ENCODE results near the gene FBXL16.
"Not testable (repeated sequence)": the region's sequence is repeated elsewhere in the genome, so short reads cannot be mapped to it uniquely, and the experiment has no call there.

FBXL16 gene

DNA sequence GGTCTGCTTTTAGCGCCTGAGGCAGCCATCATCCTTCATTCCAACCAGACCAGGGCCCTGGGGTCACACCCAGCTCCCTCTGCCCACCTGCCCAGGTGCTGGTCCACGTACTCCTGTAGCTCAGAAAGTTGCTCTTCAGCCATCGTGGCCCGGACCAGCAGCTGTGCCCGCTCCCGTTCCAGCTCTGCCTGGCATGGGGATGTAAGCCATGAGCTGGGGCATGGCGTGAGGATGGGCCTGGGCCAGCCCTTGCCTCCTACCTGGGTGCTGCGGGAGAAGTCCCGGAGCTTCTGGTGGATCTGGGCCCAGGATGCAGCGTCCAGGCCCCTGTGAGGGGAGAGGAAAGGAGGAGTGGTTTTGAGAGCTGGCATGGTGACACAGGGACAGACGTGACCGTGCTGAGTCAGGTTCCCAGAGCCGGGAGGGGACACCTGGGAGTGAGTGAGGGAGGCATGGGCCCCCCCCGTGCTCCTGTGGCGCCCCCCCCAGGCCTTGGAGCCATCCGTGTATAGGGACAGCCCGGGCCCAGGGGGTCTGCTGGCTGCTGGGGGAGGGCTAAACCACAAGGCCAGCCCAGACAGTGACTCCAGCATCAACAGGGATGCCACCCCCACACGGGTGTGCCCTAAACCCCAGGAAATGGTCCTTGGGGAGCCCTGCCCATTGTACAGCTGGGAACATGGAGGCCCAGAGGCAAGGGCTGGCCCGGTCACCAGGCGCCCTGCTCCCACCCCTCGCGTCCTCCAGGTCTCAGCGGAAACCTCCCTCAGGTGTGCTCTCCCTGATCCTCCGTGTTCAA lies 17.4 kb upstream of the FBXL16 start:
- DNase-seq: no peak

DNA sequence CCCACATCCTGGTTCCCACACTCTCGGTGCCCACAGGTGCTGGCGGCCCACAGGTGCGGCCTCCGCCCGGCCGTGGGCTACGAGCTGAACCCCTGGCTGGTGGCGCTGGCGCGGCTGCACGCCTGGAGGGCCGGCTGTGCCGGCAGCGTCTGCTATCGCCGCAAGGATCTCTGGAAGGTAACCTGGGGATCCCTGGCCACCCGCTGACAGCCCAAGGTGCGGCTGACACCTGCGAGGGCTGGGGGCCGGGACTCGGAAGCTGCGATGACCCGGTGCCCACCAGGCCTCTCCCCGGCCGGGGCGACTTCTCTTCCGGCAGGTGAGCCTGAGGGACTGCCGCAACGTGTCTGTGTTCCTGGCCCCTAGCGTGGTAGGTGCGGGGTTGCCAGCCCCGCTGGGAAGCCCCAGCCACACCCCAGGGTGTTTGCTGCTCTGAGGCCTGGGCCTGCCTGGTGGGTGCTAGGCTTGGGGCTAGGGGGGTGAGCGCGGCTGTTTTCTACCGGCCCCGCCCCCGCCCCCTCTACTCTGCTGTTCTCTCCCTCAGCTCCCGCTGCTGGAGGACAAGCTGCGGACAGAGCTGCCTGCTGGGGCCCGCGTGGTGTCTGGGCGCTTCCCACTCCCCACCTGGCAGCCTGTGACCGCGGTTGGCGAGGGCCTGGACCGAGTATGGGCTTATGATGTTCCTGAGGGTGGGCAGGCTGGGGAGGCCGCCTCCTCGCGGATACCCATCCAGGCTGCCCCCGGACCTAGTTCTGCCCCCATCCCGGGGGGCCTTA lies 16.4 kb upstream of the FBXL16 start:
- no peak for DNase-seq

GRCh38 chr16:720990-721764 lies 15.6 kb upstream of the FBXL16 start, which contains the start of gene ANTKMT:
TSS of gene ANTKMT (plus strand) at chr16:721146. CDS start at chr16:721275, 129 bp downstream.
- DNase-seq: peak; percentile 58

DNA sequence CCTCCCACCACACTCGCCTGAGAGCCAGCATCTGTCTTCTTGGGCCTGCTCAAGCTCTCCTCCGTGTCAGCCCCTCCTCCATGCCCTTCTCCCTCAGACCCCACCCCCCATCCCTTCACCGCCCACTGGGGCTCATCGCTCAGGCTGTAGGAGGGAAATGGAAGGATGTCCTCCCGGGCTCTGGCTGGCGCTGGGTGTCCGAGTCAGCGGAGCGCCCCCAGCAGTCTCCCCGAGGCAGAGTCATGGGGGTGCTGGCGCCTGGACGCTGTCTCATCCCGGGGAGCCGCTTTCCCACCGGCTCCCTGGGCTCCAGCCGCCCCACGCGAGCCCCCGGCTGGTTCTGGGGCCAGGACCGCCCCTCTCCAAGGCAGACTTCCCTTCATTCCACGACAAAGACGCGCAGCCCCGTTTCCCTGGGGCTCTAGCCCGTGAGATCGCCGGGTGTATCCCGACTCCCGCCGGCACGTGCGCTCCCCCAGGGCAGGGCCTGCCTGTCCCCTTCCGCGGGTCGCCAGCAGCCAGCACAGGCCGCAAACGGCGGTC lies 14.9 kb upstream of the FBXL16 start:
- no peak for DNase-seq

GRCh38 chr16:719815-720446 lies 14.3 kb upstream of the FBXL16 start:
- no peak for DNase-seq

DNA sequence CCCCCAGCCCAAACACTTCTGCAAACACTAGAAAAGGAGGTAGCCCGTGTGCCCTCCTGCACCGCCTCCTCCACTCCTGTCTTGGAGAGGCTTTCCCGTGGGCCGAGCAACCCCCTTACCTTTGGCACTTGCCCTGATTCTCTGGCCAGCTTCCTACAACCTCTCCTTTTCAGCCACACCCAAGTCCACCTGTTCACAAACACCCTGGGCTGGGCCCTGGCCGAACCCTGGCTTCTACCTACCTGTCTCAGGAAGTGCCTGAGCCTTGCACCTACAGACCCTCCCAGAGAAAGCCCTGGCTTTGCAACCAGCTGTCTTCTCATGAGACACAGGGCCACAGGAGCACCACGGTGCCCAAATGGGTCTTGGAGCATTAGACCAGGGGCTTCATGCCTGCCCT lies 13.3 kb upstream of the FBXL16 start:
- no peak for DNase-seq

GRCh38 chr16:718389-718788 lies 12.8 kb upstream of the FBXL16 start:
- DNase-seq: no peak

DNA sequence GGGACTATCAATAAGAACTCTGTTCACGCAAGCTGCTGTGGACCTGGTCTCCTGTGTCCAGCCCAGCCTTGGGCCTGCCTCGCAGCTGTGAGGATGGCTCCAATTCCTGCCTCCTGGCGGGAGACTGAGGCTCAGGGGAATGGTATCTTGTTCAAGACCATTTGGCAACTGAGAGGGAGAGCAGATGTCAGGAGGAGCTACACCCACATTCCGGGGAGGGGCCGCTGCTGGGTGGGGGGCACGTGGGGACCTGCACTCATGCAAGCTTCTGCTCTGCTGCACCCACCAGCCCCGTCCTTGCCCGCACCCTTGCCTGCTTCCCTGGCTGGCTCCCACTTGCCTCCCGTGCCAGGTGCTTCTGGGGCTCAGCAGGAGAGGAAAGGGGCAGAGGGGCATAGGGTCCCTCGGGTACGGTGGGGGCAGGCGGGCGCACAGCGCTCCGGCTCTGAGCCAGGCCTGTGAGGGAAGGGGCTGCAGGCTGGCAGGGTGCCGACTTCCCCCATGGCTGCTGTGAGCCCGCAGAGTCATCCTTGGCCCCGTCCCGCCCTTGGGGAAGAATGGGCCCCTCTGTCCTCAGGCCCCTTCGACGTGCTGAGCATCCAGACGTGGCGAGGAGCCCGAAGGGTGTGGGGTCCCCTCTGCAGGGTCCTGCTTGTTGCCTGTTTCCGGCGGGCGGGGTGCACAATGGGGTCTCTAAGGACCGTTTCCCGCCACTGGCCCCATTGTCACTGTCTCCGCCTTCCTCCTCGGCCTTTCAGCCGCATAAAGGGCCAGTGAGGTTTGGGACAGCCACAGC lies 12.0 kb upstream of the FBXL16 start:
- DNase-seq: no peak

- no peak for DNase-seq
Measured at GRCh38 chr16:716768-717325, 11.2 kb upstream of the FBXL16 start.

DNA sequence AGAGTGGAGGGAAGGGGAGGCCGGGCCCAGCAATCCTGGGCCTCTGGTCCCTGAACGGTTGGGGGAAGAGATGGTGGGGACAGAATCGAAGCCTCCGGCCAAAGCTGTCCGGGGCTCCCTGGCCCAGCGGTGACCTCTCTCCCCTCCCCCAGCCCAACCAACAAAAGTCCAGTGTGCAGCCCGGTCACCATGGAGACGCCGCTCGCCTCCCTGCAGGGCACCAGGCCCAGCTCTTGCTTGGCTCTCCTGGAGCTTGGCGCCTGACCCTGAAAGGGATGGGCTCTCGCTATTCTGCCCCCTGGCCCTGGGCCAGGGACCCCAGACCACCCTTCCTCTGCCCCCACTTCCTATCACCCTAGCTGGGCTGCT lies 10.6 kb upstream of the FBXL16 start:
- no peak for DNase-seq

DNA sequence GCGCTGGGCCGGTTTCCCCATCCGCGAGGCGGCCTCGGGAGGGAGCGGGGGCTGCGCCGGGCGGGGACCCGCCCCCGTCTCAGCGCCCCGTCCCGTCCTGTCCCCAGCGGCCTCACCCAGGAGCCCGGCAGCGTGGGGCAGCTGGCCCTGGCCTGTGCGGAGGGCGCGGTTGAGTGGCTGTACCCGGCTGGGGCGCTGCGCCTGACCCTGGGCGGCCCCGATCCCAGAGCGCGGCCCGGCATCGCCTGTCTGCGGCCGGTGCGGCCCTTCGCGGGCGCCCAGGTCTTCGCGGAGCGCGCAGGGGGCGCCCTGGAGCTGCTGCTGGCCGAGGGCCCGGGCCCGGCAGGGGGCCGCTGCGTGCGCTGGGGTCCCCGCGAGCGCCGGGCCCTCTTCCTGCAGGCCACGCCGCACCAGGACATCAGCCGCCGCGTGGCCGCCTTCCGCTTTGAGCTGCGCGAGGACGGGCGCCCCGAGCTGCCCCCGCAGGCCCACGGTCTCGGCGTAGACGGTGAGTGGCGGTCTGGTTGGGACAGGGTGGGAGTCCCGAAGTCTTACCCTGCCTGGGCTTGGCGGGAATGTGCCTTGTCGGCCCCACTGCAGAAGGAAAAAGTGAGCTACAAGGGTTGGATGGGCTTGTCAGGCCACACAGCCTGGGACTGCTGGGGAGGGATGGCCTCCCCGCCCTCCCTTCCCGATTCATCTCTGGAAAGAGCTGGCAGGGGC lies 10.0 kb upstream of the FBXL16 start:
- DNase-seq: no peak

DNA sequence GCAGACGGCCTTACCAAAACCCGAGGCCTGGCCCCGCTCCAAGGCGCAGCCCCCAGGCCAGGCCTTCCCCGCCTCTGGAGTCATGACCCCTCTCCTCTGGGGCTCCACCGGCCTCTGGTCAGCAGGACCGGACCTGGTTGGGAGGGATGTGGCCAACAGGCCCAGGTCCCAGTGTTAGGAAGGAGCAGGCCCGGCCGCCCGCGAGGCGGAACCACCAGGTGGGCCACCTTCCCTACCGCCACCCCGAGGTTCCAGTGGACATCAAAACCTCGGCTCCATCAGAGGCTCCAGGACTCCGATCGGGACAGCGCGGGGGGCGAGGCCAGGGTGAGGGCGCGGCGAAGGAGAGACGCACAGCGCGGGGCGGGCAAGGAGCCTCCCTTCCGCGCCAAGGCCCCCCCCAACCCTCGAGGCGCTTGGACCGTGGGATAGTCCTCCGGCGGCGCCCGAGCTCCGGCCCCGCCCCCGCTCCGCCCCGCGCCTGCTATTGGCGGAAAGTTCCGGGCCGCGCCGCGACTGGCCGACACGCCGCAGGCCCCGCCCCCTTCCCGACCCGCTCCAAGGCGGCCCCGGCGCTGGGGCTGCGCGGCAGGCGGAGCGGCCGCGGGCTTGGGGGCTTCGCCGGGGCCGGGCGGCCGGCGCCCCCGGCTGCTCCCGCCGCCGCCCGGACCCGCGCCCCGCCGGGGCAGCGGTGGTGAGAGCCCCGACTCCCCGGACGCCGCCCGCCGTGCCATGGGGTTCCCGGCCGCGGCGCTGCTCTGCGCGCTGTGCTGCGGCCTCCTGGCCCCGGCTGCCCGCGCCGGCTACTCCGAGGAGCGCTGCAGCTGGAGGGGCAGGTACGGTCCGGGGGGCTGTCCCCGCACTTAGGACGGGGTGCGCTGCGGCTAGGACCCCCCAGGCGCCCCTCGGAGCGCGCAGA lies 9.2 kb upstream of the FBXL16 start, which contains the start of gene METRN:
Gene METRN, plus strand, starts transcription at position 561 of the 919 bp plus-strand sequence. Its CDS starts 172 bp downstream, at position 733.
- DNase-seq: peak; percentile 81

GRCh38 chr16:714079-714478 lies 8.5 kb upstream of the FBXL16 start:
- DNase-seq: no peak

DNA sequence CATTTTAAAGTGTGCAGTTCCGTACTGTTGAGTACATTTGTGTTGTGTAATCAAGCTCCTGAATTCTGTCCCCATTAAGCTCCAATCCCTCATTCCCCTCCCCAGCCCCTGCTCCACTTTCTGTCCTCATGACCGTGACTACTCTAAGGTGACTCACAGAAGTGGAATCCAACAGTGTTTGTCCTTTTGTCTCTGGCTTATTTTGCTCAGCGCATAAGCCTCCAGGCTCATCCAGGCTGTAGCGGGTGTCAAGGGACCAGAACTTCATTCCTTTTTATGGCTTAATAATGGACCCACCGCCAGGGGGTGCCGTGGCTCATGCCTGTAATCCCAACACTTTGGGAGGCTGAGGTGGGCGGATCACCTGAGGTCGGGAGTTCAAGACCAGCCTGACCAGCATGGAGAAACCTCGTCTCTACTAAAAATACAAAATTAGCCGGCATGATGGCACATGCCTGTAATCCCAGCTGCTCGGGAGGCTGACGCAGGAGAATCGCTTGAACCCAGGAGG lies 7.2 kb upstream of the FBXL16 start:
- DNase-seq: not testable (repeated sequence)

- peak; percentile 65 for DNase-seq
Measured at GRCh38 chr16:711548-712320, 6.1 kb upstream of the FBXL16 start.

DNA sequence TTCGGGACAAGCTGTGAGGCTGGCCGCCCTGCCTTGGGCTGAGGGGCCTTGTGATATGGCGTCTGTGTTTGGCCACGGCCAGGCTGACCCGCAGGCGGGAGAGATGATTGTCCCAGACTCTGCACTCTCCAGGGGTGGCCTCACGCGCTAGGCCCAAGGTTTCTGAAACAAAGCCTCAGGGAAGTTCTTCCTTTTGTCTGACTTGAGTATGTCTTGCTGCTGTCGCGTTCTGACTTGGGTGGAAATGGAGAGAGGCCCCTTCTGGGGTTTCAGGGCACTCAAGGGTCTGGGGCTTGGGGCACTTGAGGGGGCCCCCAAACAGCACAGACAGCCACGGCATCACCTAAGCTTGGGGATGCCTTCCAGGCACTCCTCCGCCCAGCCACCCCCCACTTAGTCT lies 5.5 kb upstream of the FBXL16 start:
- DNase-seq: no peak

GRCh38 chr16:710500-711075 lies 5.0 kb upstream of the FBXL16 start:
- DNase-seq: no peak

Measured in activated effector memory CD4-positive, alpha-beta T cell treated with Interleukin-2 at 50 U/mL for 16 hours (primary cell).